ENCODE data around the gene ZYG11A. TPM values are rescaled to one million over a fixed set of nuclear protein-coding genes. Genes with fewer than 3 reads are reported as not detected.
"Not testable (repeated sequence)": the region's sequence is repeated elsewhere in the genome, so short reads cannot be mapped to it uniquely, and the experiment has no call there.

Gene ZYG11A
- total RNA-seq, 1 experiment from 2014 or later: 2.4 TPM

DNA sequence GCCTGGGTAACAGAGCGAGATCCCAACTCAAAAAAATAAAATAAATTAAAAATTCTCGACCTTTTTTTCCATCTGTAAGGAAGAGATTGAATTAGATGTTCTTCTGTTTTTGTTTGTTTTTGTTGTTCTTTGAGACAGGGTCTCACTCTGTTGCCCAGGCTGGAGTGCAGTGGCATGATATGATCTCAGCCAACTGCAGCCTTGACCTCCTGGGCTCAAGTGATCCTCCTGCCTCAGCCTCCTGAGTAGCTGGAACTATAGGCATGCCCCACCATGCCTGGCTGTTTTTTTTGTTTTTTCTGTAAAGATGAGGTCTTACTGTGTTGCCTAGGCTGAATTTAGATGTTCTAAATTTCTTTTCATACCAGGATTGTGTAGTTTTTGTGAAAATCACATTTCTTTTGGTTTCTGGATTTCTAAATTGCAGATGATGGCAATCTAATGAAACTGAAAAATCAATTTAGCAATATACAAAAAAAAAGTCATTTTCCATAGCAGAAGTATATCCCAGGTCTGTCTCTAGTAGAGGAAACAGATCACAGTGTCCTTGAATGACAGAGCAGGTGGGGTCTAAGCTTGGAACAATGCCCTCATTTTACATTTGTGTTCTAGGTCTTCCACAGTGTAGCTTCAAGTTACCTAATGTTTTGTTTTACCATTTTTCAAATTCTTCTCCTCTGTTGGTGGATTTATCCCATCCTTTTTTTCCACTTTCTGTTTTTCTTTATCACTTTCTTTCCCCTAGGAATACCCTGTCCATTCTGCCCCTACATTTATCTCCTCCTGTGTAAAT is 20.3 kb downstream of the ZYG11A start:
- H3K9me3 Mint-ChIP-seq (ENCODE audit: unreplicated experiment): no peaks in the 10 kb centered on the region
- POLR2A ChIA-PET: no interaction called here

DNA sequence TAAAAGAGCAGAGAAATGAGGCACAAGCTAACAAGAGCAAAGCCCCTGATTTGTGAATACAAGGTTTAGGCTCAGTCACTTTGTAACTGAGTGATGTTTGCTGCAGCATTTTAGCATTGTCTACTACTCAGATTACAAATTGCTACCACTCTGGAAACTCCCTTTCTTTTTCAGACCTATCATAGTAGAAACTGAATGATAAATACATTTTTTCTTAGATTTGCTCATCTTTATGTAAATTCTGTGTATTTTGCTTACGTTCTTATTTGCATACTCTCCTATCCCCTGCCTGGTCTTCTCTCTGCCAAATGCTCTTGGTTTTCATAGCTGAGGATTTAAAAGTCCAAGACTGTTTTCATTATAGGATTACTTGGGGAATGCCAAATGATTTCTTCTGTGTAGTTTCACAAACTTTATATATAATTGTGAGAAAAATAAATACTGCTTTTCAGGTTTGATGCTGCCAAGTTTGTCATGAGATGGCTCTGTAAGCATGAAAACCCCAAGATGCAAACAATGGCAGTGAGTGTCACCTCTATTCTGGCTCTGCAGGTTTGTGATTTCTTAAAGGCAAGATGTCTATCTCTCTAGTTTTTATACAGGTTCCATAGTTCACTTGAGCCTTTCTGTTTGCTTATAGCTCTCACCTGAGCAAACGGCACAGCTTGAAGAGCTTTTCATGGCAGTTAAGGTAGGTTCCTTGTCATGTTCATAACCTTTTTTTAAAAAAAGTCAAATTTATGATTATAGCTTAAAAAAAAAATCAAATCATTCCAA is 24.7 kb downstream of the ZYG11A start:
- ChIA-PET POLR2A (interaction anchor here (0.6 to 1.0 kb wide), 3 partner anchors 11 to 279 kb away, joined by 3 to 7 read pairs (median 5); partner anchors contain the start of gene ZYG11A), CTCF (interaction anchor here (0.9 kb wide), 1 partner anchor 54 kb away, joined by 3 read pairs; the partner anchor contains the start of gene ECHDC2)
- Mint-ChIP-seq H3K4me3 (ENCODE audit: unreplicated experiment) (no peak overlapping the region), H3K27ac (ENCODE audit: unreplicated experiment) (peak overlapping the region; percentile 61), H3K27me3 (ENCODE audit: insufficient read depth, unreplicated experiment) (no peaks in the 10 kb centered on the region), H3K36me3 (ENCODE audit: insufficient read depth, unreplicated experiment) (peaks cover 6% of the 10 kb centered on the region), H3K4me1 (ENCODE audit: low read depth, unreplicated experiment) (peaks cover 6% of the 10 kb centered on the region), H3K9me3 (ENCODE audit: unreplicated experiment) (no peaks in the 10 kb centered on the region)
- intact Hi-C loops (cut with micrococcal nuclease; ENCODE audit: unreplicated experiment): no loop called here
- BruUV-seq (replicated peaks): no TSS peak
- DNase-seq: peak; percentile 36 to 43
- no peak overlapping the region for H3K4me3 ChIP-seq (ENCODE audit: low read depth, low read length)
- no peaks in the 10 kb centered on the region for H3K36me3 ChIP-seq (ENCODE audit: control insufficient read depth, insufficient read depth, low read length)
- no peaks in the 10 kb centered on the region for H3K27me3 ChIP-seq (replicated peaks; ENCODE audit: control insufficient read depth, insufficient read depth, low read length)
- H3K9me3 ChIP-seq: no peaks in the 10 kb centered on the region
- TF ChIP-seq, protein P1, sequence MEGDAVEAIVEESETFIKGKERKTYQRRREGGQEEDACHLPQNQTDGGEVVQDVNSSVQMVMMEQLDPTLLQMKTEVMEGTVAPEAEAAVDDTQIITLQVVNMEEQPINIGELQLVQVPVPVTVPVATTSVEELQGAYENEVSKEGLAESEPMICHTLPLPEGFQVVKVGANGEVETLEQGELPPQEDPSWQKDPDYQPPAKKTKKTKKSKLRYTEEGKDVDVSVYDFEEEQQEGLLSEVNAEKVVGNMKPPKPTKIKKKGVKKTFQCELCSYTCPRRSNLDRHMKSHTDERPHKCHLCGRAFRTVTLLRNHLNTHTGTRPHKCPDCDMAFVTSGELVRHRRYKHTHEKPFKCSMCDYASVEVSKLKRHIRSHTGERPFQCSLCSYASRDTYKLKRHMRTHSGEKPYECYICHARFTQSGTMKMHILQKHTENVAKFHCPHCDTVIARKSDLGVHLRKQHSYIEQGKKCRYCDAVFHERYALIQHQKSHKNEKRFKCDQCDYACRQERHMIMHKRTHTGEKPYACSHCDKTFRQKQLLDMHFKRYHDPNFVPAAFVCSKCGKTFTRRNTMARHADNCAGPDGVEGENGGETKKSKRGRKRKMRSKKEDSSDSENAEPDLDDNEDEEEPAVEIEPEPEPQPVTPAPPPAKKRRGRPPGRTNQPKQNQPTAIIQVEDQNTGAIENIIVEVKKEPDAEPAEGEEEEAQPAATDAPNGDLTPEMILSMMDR (IDR thresholded peaks at IDR 0.05; ENCODE audit: insufficient read depth in 1 of 2, low read depth in 1 of 2, low read length in 1 of 2, severe bottlenecking in 1 of 2, unreplicated experiment in 1 of 2): no peak
- peaks cover 20% of the 10 kb centered on the region for H3K4me1 ChIP-seq

More for the DNA sequence above, 20.3 kb downstream of the ZYG11A start:
- no peak overlapping the region for H3K27ac Mint-ChIP-seq (ENCODE audit: unreplicated experiment)
- CTCF ChIA-PET: no interaction called here
- peaks cover 6% of the 10 kb centered on the region for H3K4me1 Mint-ChIP-seq (ENCODE audit: low read depth, unreplicated experiment)
- BruUV-seq (replicated peaks): no TSS peak
- H3K4me3 ChIP-seq (ENCODE audit: low read depth, low read length): no peak overlapping the region
- peaks cover 6% of the 10 kb centered on the region for H3K36me3 Mint-ChIP-seq (ENCODE audit: insufficient read depth, unreplicated experiment)
- H3K36me3 ChIP-seq (ENCODE audit: control insufficient read depth, insufficient read depth, low read length): no peaks in the 10 kb centered on the region
- H3K4me1 ChIP-seq: peaks cover 14% of the 10 kb centered on the region
- H3K4me3 Mint-ChIP-seq (ENCODE audit: unreplicated experiment): no peak overlapping the region
- TF ChIP-seq, protein P1 (IDR thresholded peaks at IDR 0.05; ENCODE audit: insufficient read depth in 1 of 2, low read depth in 1 of 2, low read length in 1 of 2, severe bottlenecking in 1 of 2, unreplicated experiment in 1 of 2): no peak
- H3K9me3 ChIP-seq: no peaks in the 10 kb centered on the region
- no peak for DNase-seq
- no peaks in the 10 kb centered on the region for H3K27me3 Mint-ChIP-seq (ENCODE audit: insufficient read depth, unreplicated experiment)
- no peaks in the 10 kb centered on the region for H3K27me3 ChIP-seq (replicated peaks; ENCODE audit: control insufficient read depth, insufficient read depth, low read length)
- intact Hi-C loops (cut with micrococcal nuclease; ENCODE audit: unreplicated experiment): no loop called here

DNA sequence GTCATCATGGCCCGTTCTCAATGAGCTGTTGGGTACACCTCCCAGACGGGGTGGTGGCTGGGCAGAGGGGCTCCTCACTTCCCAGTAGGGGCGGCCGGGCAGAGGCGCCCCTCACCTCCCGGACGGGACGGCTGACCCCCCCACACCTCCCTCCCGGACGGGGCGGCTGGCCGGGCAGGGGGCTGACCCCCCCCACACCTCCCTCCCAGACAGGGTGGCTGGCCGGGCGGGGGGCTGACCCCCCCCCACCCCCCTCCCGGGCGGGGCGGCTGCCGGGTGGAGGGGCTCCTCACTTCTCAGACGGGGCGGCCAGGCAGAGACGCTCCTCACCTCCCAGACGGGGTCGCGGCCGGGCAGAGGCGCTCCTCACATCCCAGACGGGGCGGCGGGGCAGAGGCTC is 27.2 kb downstream of the ZYG11A start:
- H3K27ac Mint-ChIP-seq (ENCODE audit: unreplicated experiment); H3K9me3 Mint-ChIP-seq (ENCODE audit: unreplicated experiment); POLR2A ChIA-PET; H3K36me3 Mint-ChIP-seq (ENCODE audit: insufficient read depth, unreplicated experiment); H3K36me3 ChIP-seq (ENCODE audit: control insufficient read depth, insufficient read depth, low read length); intact Hi-C loops (cut with micrococcal nuclease; ENCODE audit: unreplicated experiment); H3K9me3 ChIP-seq; H3K27me3 ChIP-seq (replicated peaks; ENCODE audit: control insufficient read depth, insufficient read depth, low read length); DNase-seq; H3K4me1 Mint-ChIP-seq (ENCODE audit: low read depth, unreplicated experiment); BruUV-seq (replicated peaks); H3K4me3 Mint-ChIP-seq (ENCODE audit: unreplicated experiment); H3K27me3 Mint-ChIP-seq (ENCODE audit: insufficient read depth, unreplicated experiment); H3K4me3 ChIP-seq (ENCODE audit: low read depth, low read length): not testable (repeated sequence)
- CTCF ChIA-PET: interaction anchor here (0.6 kb wide), 2 partner anchors 170 to 948 kb away, joined by 3 to 4 read pairs; no protein-coding TSS in a partner anchor
- peaks cover 20% of the 10 kb centered on the region for H3K4me1 ChIP-seq

Data from Caco-2 (cell line).